Measurements from ENCODE around the gene C11orf58.

DNA sequence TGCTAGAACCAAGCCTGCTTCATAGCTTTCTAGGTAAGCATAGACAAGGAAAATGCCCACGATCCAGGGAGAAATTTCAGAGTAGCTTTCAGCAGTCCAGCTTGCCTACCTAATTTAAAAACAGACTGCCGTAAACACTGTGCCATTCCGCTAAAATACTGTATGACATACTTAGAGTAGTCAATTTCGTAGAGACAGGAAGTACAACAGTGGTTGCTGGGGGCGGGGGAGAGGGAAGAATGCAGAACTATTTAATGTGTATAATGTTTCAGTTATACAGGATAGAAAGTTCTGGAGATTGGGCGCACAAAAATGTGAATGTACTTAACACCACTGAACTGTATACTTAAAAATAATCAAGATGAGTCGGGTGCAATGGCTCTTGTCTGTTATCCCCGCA lies 56.7 kb downstream of the C11orf58 start:
- TF ChIP-seq POLR2A (IDR thresholded peaks at IDR 0.05): no peak
- TF ChIP-seq, protein P1, sequence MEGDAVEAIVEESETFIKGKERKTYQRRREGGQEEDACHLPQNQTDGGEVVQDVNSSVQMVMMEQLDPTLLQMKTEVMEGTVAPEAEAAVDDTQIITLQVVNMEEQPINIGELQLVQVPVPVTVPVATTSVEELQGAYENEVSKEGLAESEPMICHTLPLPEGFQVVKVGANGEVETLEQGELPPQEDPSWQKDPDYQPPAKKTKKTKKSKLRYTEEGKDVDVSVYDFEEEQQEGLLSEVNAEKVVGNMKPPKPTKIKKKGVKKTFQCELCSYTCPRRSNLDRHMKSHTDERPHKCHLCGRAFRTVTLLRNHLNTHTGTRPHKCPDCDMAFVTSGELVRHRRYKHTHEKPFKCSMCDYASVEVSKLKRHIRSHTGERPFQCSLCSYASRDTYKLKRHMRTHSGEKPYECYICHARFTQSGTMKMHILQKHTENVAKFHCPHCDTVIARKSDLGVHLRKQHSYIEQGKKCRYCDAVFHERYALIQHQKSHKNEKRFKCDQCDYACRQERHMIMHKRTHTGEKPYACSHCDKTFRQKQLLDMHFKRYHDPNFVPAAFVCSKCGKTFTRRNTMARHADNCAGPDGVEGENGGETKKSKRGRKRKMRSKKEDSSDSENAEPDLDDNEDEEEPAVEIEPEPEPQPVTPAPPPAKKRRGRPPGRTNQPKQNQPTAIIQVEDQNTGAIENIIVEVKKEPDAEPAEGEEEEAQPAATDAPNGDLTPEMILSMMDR (IDR thresholded peaks at IDR 0.05 in 4 of 5, conservative IDR thresholded peaks at IDR 0.05 in 1 of 5): no peak
